PC-9 (cell line): Measurements from ENCODE around the gene ARHGEF40.

Experiments
- EZH2 ChIP-seq: fragments of 200-600 bp; sonication (generic); IDR thresholded peaks from 2 replicates; pipeline ENCODE4 v1.8.0; 2017; ENCODE audit warnings: antibody characterized with exemption, low read depth
- TF ChIP-seq, protein P1 (sequence below): fragments of 200-600 bp; sonication (generic); conservative IDR thresholded peaks from 2 replicates; pipeline ENCODE4 v1.6.1; 2017; ENCODE audit warnings: mixed run types, antibody characterized with exemption, mild to moderate bottlenecking, moderate library complexity

DNA sequence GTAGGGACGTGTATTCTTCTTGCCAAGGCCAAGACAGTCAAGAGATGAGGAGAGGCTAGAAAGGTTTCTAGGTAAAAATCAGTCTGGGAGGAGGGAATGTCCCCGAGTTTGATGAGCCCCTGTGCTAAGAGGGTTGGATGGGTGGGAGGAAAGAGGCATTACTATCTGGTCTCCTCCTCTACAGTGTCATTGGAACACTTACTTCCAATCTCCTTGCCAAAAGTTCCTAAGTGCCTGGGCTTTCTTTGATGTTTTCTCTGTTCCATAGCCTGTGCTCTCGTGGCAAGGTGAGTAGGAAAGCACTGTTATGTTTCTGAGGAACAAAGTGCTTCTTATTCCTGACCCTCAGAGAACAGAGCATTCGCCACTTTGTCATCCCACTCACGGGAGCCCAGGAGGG is 35.4 kb upstream of the ARHGEF40 start, which contains the start of gene RNASE13:
- TF ChIP-seq EZH2: no peak
- TF ChIP-seq, protein P1, sequence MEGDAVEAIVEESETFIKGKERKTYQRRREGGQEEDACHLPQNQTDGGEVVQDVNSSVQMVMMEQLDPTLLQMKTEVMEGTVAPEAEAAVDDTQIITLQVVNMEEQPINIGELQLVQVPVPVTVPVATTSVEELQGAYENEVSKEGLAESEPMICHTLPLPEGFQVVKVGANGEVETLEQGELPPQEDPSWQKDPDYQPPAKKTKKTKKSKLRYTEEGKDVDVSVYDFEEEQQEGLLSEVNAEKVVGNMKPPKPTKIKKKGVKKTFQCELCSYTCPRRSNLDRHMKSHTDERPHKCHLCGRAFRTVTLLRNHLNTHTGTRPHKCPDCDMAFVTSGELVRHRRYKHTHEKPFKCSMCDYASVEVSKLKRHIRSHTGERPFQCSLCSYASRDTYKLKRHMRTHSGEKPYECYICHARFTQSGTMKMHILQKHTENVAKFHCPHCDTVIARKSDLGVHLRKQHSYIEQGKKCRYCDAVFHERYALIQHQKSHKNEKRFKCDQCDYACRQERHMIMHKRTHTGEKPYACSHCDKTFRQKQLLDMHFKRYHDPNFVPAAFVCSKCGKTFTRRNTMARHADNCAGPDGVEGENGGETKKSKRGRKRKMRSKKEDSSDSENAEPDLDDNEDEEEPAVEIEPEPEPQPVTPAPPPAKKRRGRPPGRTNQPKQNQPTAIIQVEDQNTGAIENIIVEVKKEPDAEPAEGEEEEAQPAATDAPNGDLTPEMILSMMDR: no peak
